ENCODE results near the gene DPH6.
"Not testable (repeated sequence)": the region's sequence is repeated elsewhere in the genome, so short reads cannot be mapped to it uniquely, and the experiment has no call there.

DPH6 gene

DNA sequence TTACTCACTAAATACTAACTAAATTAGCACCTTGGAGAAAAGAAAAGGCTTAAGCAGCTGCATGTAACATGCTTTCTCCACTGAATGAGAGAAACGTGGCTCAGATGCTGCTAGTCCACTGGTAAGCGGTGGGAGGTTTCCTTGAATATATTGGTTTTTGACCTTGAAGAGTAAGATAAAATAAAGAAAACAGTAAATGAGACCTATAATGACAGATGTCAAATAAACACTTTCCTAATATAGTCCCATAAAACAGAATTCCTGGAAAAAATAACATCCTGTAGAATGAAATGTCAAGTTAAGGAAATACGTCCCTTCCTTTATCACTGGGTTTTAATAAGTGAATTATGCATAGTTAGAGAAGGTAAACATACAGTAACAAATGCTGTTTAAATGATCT, 215.0 kb downstream of the DPH6 start:
- Histone ChIP-seq H3K4me1 (ENCODE audit: control insufficient read depth, insufficient read depth, low read depth, low read length) (no peaks in the 10 kb centered on the region), H3K36me3 (ENCODE audit: control insufficient read depth in 1 of 2, insufficient read depth in 2 of 2, low read depth in 1 of 2, low read length in 2 of 2) (no peaks in the 10 kb centered on the region), H3K14ac (ENCODE audit: low read length in 2 of 2) (no peak overlapping the region), H3K9me3 (ENCODE audit: control insufficient read depth, low read length) (no peaks in the 10 kb centered on the region), H3K9ac (ENCODE audit: low read length) (no peak overlapping the region), H2AFZ (ENCODE audit: low read depth, low read length) (no peak overlapping the region), H2BK5ac (ENCODE audit: low read depth, low read length, poor library complexity, severe bottlenecking) (no peak overlapping the region), H4K8ac (ENCODE audit: low read length) (no peak overlapping the region), H3K18ac (ENCODE audit: low read depth in 1 of 2, low read length in 2 of 2) (no peak overlapping the region), H3K4me2 (ENCODE audit: low read length, poor library complexity, severe bottlenecking) (no peak overlapping the region), H2BK120ac (ENCODE audit: low read depth, low read length) (no peak overlapping the region), H3K79me1 (replicated peaks; ENCODE audit: low read length, poor library complexity, severe bottlenecking) (no peaks in the 10 kb centered on the region), H3K4me3 (ENCODE audit: insufficient read depth in 1 of 2, low read depth in 1 of 2, low read length in 2 of 2) (no peak overlapping the region), H3K27ac (ENCODE audit: low read length, poor library complexity, severe bottlenecking) (no peak overlapping the region), H2BK15ac (ENCODE audit: low read depth, poor library complexity, severe bottlenecking) (no peak overlapping the region), H2BK12ac (ENCODE audit: low read length in 2 of 2) (no peak overlapping the region), H3K27me3 (ENCODE audit: control insufficient read depth in 1 of 2, insufficient read depth in 1 of 2, low read length in 2 of 2) (no peaks in the 10 kb centered on the region), H2AK5ac (ENCODE audit: low read length, severe bottlenecking) (no peak overlapping the region), H3K23ac (ENCODE audit: low read length in 2 of 2) (no peak overlapping the region), H3K4ac (ENCODE audit: low read depth in 1 of 2, low read length in 2 of 2) (no peak overlapping the region), H4K91ac (ENCODE audit: low read length) (no peak overlapping the region)
- no peak for DNase-seq
- WGBS, result 83% methylated on average over 1 of the region's 3 CpGs

DNA sequence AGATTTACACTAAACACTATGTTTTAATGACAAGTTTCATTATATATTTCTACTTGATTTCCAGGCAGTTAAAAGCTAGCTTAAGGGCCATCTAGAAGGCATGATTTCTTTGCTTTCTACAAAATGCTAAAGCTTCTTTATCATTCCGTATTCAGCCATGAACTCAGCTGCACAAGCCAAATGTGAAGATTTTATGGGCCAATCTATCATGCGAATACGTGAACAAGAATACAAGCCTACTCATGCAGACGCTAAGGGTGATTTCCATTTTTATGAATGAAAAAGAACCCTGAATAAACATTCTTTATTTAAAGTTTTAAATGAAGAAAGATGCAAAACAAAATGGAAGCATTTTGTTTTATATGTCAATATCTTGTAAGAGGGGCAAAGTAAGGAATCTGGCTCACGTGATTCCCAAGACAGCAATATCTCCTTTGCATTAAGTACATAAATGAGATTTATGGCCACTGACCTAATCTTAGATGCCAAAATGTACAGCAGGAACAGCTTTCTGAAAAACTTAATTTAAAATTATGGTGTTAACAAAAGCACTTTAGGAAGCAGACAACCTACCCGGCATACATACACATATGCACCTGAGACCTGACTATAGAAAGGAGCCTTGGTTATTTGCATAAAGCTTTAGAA, 215.8 kb downstream of the DPH6 start:
- Histone ChIP-seq H3K27me3 (ENCODE audit: control insufficient read depth in 1 of 2, insufficient read depth in 1 of 2, low read length in 2 of 2) (no peaks in the 10 kb centered on the region), H2AFZ (ENCODE audit: low read depth, low read length) (no peak overlapping the region), H2AK5ac (ENCODE audit: low read length, severe bottlenecking) (no peak overlapping the region), H3K4ac (ENCODE audit: low read depth in 1 of 2, low read length in 2 of 2) (no peak overlapping the region), H4K91ac (ENCODE audit: low read length) (no peak overlapping the region), H2BK15ac (ENCODE audit: low read depth, poor library complexity, severe bottlenecking) (no peak overlapping the region), H3K9ac (ENCODE audit: low read length) (no peak overlapping the region), H2BK120ac (ENCODE audit: low read depth, low read length) (no peak overlapping the region), H3K4me2 (ENCODE audit: low read length, poor library complexity, severe bottlenecking) (no peak overlapping the region), H2BK12ac (ENCODE audit: low read length in 2 of 2) (no peak overlapping the region), H3K4me3 (ENCODE audit: insufficient read depth in 1 of 2, low read depth in 1 of 2, low read length in 2 of 2) (no peak overlapping the region), H3K36me3 (ENCODE audit: control insufficient read depth in 1 of 2, insufficient read depth in 2 of 2, low read depth in 1 of 2, low read length in 2 of 2) (no peaks in the 10 kb centered on the region), H3K4me1 (ENCODE audit: control insufficient read depth, insufficient read depth, low read depth, low read length) (no peaks in the 10 kb centered on the region), H3K18ac (ENCODE audit: low read depth in 1 of 2, low read length in 2 of 2) (no peak overlapping the region), H3K14ac (ENCODE audit: low read length in 2 of 2) (no peak overlapping the region), H4K8ac (ENCODE audit: low read length) (no peak overlapping the region), H3K79me1 (replicated peaks; ENCODE audit: low read length, poor library complexity, severe bottlenecking) (no peaks in the 10 kb centered on the region), H2BK5ac (ENCODE audit: low read depth, low read length, poor library complexity, severe bottlenecking) (no peak overlapping the region), H3K27ac (ENCODE audit: low read length, poor library complexity, severe bottlenecking) (no peak overlapping the region), H3K9me3 (ENCODE audit: control insufficient read depth, low read length) (no peaks in the 10 kb centered on the region), H3K23ac (ENCODE audit: low read length in 2 of 2) (no peak overlapping the region)
- no peak for DNase-seq
- 84% methylated on average over 5 of the region's 6 CpGs for WGBS

DNA sequence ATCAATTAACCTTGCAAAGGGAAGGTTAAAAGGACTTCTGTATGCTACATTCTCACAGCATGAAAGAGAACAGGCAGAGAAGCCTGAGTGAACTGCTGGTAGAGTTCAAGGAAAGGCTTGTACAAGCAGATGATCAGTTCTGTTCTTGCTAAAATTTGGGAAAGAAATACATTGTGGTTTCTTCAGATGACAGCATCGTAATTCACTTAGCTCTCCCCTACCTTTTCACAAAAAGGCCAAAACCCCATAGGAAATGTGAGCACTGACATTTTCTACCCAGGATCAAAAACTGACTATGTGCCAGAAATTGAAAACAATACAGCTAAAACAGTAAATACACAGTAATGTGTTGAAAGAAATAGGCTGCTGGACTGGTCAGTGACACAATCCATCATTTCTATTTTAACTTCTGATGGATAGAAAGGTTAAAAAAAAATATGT, 216.4 kb downstream of the DPH6 start:
- Histone ChIP-seq H3K9ac (ENCODE audit: low read length) (no peak overlapping the region), H3K9me3 (ENCODE audit: control insufficient read depth, low read length) (no peaks in the 10 kb centered on the region), H3K18ac (ENCODE audit: low read depth in 1 of 2, low read length in 2 of 2) (no peak overlapping the region), H2BK15ac (ENCODE audit: low read depth, poor library complexity, severe bottlenecking) (no peak overlapping the region), H3K27ac (ENCODE audit: low read length, poor library complexity, severe bottlenecking) (no peak overlapping the region), H2BK120ac (ENCODE audit: low read depth, low read length) (no peak overlapping the region), H3K27me3 (ENCODE audit: control insufficient read depth in 1 of 2, insufficient read depth in 1 of 2, low read length in 2 of 2) (no peaks in the 10 kb centered on the region), H2AK5ac (ENCODE audit: low read length, severe bottlenecking) (no peak overlapping the region), H3K14ac (ENCODE audit: low read length in 2 of 2) (no peak overlapping the region), H2AFZ (ENCODE audit: low read depth, low read length) (no peak overlapping the region), H3K4me3 (ENCODE audit: insufficient read depth in 1 of 2, low read depth in 1 of 2, low read length in 2 of 2) (no peak overlapping the region), H4K8ac (ENCODE audit: low read length) (no peak overlapping the region), H3K4me2 (ENCODE audit: low read length, poor library complexity, severe bottlenecking) (no peak overlapping the region), H2BK12ac (ENCODE audit: low read length in 2 of 2) (no peak overlapping the region), H3K79me1 (replicated peaks; ENCODE audit: low read length, poor library complexity, severe bottlenecking) (no peaks in the 10 kb centered on the region), H3K36me3 (ENCODE audit: control insufficient read depth in 1 of 2, insufficient read depth in 2 of 2, low read depth in 1 of 2, low read length in 2 of 2) (no peaks in the 10 kb centered on the region), H3K23ac (ENCODE audit: low read length in 2 of 2) (no peak overlapping the region), H3K4me1 (ENCODE audit: control insufficient read depth, insufficient read depth, low read depth, low read length) (no peaks in the 10 kb centered on the region), H3K4ac (ENCODE audit: low read depth in 1 of 2, low read length in 2 of 2) (no peak overlapping the region), H2BK5ac (ENCODE audit: low read depth, low read length, poor library complexity, severe bottlenecking) (no peak overlapping the region), H4K91ac (ENCODE audit: low read length) (no peak overlapping the region)
- DNase-seq, result peak; percentile 4
- WGBS, result no CpG with 5 or more reads among the region's 1 CpG

DNA sequence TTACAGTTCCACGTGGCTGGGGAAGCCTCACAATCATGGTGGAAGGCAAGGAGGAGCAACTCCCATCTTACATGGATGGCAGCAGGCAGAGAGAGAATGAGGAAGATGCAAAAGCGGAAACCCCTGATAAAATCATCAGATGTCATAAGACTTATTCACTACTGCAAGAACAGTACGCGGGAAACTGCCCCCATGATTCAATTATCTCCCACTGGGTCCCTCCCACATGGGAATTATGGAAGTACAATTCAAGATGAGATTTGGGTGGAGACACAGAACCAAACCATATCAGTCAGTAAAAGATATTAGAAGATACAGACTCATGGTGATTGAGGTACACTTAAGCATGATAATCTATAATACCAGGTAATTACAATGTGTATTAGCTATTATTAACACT, 217.1 kb downstream of the DPH6 start:
- not testable (repeated sequence) for H3K36me3 ChIP-seq (ENCODE audit: control insufficient read depth in 1 of 2, insufficient read depth in 2 of 2, low read depth in 1 of 2, low read length in 2 of 2); H3K79me1 ChIP-seq (replicated peaks; ENCODE audit: low read length, poor library complexity, severe bottlenecking); H2BK15ac ChIP-seq (ENCODE audit: low read depth, poor library complexity, severe bottlenecking); H4K8ac ChIP-seq (ENCODE audit: low read length); H3K4me3 ChIP-seq (ENCODE audit: insufficient read depth in 1 of 2, low read depth in 1 of 2, low read length in 2 of 2); H3K14ac ChIP-seq (ENCODE audit: low read length in 2 of 2); H2BK5ac ChIP-seq (ENCODE audit: low read depth, low read length, poor library complexity, severe bottlenecking); H4K91ac ChIP-seq (ENCODE audit: low read length); H3K9me3 ChIP-seq (ENCODE audit: control insufficient read depth, low read length); H3K4me2 ChIP-seq (ENCODE audit: low read length, poor library complexity, severe bottlenecking); H3K18ac ChIP-seq (ENCODE audit: low read depth in 1 of 2, low read length in 2 of 2); H3K27ac ChIP-seq (ENCODE audit: low read length, poor library complexity, severe bottlenecking); H3K23ac ChIP-seq (ENCODE audit: low read length in 2 of 2); H3K4me1 ChIP-seq (ENCODE audit: control insufficient read depth, insufficient read depth, low read depth, low read length); H2BK12ac ChIP-seq (ENCODE audit: low read length in 2 of 2); H2BK120ac ChIP-seq (ENCODE audit: low read depth, low read length); DNase-seq; H3K9ac ChIP-seq (ENCODE audit: low read length); H2AFZ ChIP-seq (ENCODE audit: low read depth, low read length); H3K27me3 ChIP-seq (ENCODE audit: control insufficient read depth in 1 of 2, insufficient read depth in 1 of 2, low read length in 2 of 2); H3K4ac ChIP-seq (ENCODE audit: low read depth in 1 of 2, low read length in 2 of 2); H2AK5ac ChIP-seq (ENCODE audit: low read length, severe bottlenecking)
- 96% methylated on average over 3 of the region's 4 CpGs for WGBS
